Vagina (tissue), 2 donors: ENCODE results near the gene ENOX2. TPM values are rescaled to one million over a fixed set of nuclear protein-coding genes. Genes with fewer than 3 reads are reported as not detected.

Experiments used
- DNase-seq, 2 donors: peaks; one replicate each; pipeline ENCODE4 v3.0.0-alpha.2; 2017; ENCODE audit errors: extremely low spot score in 2 of 2
- H3K27ac ChIP-seq: fragments of 200-600 bp; sonication (generic); one replicate; pipeline ENCODE4 v1.5.1; 2019
- H3K27me3 ChIP-seq: fragments of 200-600 bp; sonication (generic); one replicate; pipeline ENCODE4 v1.5.1; 2019
- H3K36me3 ChIP-seq, 2 donors: fragments of 200-600 bp; sonication (generic); one replicate each; pipeline ENCODE4 v1.5.1; 2017 to 2019
- H3K4me1 ChIP-seq: fragments of 200-600 bp; sonication (generic); one replicate; pipeline ENCODE4 v1.5.1; 2019
- H3K4me3 ChIP-seq, 2 donors: fragments of 200-600 bp; sonication (generic); 1 replicate in 1 of 2; 2 replicates in 1 of 2; pipeline ENCODE4 v1.5.1; 2016 to 2019
- H3K9me3 ChIP-seq: fragments of 200-600 bp; sonication (generic); one replicate; pipeline ENCODE4 v1.5.1; 2019
- POLR2A ChIP-seq, 2 donors: fragments of 450-650 bp; IDR thresholded peaks; one replicate each; pipeline ENCODE4 v1.6.1; 2017; ENCODE audit warnings: antibody characterized with exemption in 2 of 2, mild to moderate bottlenecking in 2 of 2, moderate library complexity in 2 of 2
- POLR2AphosphoS5 ChIP-seq, 2 donors: sonication (generic); formaldehyde crosslinking; IDR thresholded peaks; one replicate each; pipeline ENCODE4 v1.9.0; 2017; ENCODE audit warnings: antibody characterized with exemption in 2 of 2, mild to moderate bottlenecking in 2 of 2, low read depth in 1 of 2; ENCODE audit not compliant: insufficient read depth in 1 of 2
- intact Hi-C: fragments of 100-400 bp; cut with DNase I; formaldehyde crosslinking; loops from one replicate; pipeline ENCODE4 v1.15.1; 2023
- total RNA-seq: library from RNA; depleted of rRNA; stranded (reverse); fragments of >200 nt; gene quantifications from one replicate; pipeline ENCODE4 v1.2.3, GENCODE V29; 2016
- TF ChIP-seq, protein P1 (sequence below), 3 experiments: fragments of 450-650 bp in 2 of 3; fragments of 200-600 bp in 1 of 3; sonication (generic) in 1 of 3; IDR thresholded peaks; one replicate each; pipeline ENCODE4 v1.5.1; 2017 to 2019; ENCODE audit warnings: antibody characterized with exemption in 3 of 3, mild to moderate bottlenecking in 2 of 3, moderate library complexity in 2 of 3

Gene ENOX2
- total RNA-seq, 1 donor from 2014 or later = 8.8 TPM

DNA sequence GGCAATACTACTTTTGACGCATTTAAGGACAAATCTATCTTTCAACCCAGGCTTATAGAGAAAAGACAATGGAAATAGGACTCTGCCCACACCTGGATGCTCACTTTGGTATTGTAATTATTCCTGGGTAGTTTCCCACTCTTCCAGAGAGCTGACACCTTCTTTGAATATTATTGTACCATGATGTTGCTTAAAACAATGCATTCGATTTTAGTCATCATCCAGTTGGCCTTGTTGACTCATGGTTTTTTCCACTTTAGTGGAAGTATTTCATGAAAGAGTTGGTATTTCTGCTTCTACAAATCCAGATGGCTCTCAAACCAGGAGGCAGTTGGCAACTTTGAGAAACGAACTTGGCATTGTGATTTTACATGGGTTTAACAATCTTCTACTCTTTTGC is 124.2 kb downstream of the ENOX2 start:
- intact Hi-C loops = no loop called here
- Histone ChIP-seq H3K36me3 (no peaks in the 10 kb centered on the region), H3K4me3 (no peak overlapping the region), H3K9me3 (no peaks in the 10 kb centered on the region), H3K27me3 (no peaks in the 10 kb centered on the region), H3K4me1 (no peaks in the 10 kb centered on the region), H3K27ac (no peak overlapping the region)
- TF ChIP-seq POLR2AphosphoS5 (IDR thresholded peaks at IDR 0.05; ENCODE audit: insufficient read depth in 1 of 2, low read depth in 1 of 2) (no peak), POLR2A (IDR thresholded peaks at IDR 0.05) (no peak)
- TF ChIP-seq, protein P1, sequence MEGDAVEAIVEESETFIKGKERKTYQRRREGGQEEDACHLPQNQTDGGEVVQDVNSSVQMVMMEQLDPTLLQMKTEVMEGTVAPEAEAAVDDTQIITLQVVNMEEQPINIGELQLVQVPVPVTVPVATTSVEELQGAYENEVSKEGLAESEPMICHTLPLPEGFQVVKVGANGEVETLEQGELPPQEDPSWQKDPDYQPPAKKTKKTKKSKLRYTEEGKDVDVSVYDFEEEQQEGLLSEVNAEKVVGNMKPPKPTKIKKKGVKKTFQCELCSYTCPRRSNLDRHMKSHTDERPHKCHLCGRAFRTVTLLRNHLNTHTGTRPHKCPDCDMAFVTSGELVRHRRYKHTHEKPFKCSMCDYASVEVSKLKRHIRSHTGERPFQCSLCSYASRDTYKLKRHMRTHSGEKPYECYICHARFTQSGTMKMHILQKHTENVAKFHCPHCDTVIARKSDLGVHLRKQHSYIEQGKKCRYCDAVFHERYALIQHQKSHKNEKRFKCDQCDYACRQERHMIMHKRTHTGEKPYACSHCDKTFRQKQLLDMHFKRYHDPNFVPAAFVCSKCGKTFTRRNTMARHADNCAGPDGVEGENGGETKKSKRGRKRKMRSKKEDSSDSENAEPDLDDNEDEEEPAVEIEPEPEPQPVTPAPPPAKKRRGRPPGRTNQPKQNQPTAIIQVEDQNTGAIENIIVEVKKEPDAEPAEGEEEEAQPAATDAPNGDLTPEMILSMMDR (IDR thresholded peaks at IDR 0.05) = no peak
- DNase-seq = no peak

DNA sequence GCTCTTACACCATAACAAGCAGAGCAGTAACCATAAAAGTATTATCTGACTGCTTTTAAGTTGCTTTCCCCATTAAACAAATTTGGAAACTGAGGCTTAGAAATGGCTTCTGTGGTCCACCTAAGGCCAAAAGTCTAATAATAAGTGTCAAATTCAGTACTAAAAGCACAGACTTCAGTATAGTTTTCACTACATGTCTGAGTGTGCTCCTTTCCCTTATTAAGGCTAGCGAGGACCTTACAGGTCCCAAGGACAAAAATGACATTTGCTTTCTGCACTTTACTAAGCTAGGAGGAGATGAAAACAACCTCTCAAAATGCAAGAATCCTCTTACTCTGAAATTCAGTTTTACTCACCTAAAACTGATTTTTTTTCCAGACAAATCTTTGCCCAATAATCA is 127.2 kb downstream of the ENOX2 start:
- H3K4me3 ChIP-seq = no peak overlapping the region
- no peaks in the 10 kb centered on the region for H3K9me3 ChIP-seq
- TF ChIP-seq POLR2AphosphoS5 (IDR thresholded peaks at IDR 0.05; ENCODE audit: insufficient read depth in 1 of 2, low read depth in 1 of 2) (no peak), POLR2A (IDR thresholded peaks at IDR 0.05) (no peak)
- TF ChIP-seq, protein P1 (IDR thresholded peaks at IDR 0.05) = no peak
- no peak overlapping the region for H3K27ac ChIP-seq
- H3K4me1 ChIP-seq = no peaks in the 10 kb centered on the region
- no peak for DNase-seq
- intact Hi-C loops = no loop called here
- no peaks in the 10 kb centered on the region for H3K36me3 ChIP-seq
- no peaks in the 10 kb centered on the region for H3K27me3 ChIP-seq

DNA sequence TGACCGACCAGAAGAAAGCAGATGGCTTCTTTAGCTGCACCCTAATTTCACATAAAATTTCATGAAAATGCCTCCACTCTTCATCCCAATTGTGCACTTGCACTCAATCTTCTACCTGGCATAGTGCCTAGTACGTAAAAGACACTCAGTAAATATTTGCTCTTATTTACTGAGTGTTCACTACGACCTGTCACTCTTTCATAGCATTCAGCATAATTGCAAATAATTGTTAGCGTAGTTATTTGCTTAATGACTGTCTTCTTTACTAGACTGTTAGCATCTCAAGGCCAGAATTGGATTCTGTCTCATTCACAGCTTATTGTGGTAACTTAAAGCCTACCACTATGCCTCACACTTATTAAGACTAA is 130.2 kb downstream of the ENOX2 start:
- no peak for DNase-seq
- Histone ChIP-seq H3K9me3 (no peaks in the 10 kb centered on the region), H3K4me1 (no peaks in the 10 kb centered on the region), H3K4me3 (no peak overlapping the region), H3K36me3 (no peaks in the 10 kb centered on the region), H3K27ac (no peak overlapping the region), H3K27me3 (no peaks in the 10 kb centered on the region)
- intact Hi-C loops = no loop called here
- TF ChIP-seq POLR2AphosphoS5 (IDR thresholded peaks at IDR 0.05; ENCODE audit: insufficient read depth in 1 of 2, low read depth in 1 of 2) (no peak), POLR2A (IDR thresholded peaks at IDR 0.05) (no peak)
- TF ChIP-seq, protein P1 (IDR thresholded peaks at IDR 0.05) = no peak

DNA sequence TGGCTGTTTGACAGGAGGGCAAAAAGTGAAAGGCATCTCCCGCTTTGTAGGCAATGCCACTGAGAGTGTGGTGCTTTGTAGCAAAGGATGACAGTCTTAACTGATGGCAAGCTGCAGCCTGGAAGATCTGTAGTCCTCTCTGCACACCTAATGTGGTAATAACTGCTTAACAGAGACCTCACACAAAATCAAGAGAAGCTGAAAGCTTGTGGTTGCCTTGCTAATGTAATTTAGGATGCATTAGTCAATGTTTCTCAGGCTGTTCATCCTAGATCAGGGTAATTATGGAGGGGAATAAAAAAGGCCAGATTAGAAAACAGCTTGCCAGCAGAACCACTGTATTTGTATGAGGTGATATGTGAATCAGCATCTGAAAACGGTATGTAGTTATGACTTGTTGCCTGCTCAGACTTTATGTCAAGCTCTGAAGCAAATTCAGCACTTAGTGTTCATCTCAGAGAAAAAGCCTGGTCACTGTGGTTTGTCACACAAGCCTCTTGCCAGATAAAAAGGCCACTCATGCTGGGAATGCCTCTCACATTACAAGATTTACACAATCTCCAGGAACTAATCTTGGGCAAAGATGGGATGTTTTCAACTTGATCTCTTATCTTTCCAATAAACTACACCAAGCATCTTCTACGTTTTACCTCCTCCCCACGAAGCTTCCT is 130.8 kb downstream of the ENOX2 start:
- no peak for DNase-seq
- intact Hi-C loops = no loop called here
- TF ChIP-seq POLR2A (IDR thresholded peaks at IDR 0.05) = no peak
- no peak for TF ChIP-seq POLR2AphosphoS5 (IDR thresholded peaks at IDR 0.05; ENCODE audit: insufficient read depth in 1 of 2, low read depth in 1 of 2)
- TF ChIP-seq, protein P1 (IDR thresholded peaks at IDR 0.05) = no peak

DNA sequence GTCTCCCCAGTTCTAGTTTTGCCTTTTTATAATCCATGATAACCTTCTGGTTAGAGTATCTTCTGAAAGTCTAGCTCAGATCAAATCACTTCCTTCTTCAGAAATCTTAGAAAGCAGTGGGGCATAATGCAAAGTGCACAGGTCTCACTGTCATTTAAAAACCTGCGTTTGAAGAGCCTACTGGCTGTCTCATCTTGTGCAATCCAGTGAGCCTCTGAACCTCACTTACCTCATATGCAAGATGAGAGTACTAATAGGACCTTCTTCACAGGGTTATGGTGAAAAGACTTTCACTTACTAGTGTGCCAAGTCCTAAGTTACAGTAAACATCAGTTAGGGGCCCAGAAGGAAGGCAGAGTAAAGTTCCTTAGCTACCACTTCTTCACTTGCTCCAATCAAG is 131.4 kb downstream of the ENOX2 start:
- intact Hi-C loops = no loop called here
- Histone ChIP-seq H3K9me3 (no peaks in the 10 kb centered on the region), H3K27ac (no peak overlapping the region), H3K27me3 (no peaks in the 10 kb centered on the region), H3K36me3 (no peaks in the 10 kb centered on the region), H3K4me3 (no peak overlapping the region), H3K4me1 (no peaks in the 10 kb centered on the region)
- TF ChIP-seq POLR2AphosphoS5 (IDR thresholded peaks at IDR 0.05; ENCODE audit: insufficient read depth in 1 of 2, low read depth in 1 of 2) (no peak), POLR2A (IDR thresholded peaks at IDR 0.05) (no peak)
- TF ChIP-seq, protein P1 (IDR thresholded peaks at IDR 0.05) = no peak
- DNase-seq = no peak

More for the DNA sequence above, 130.8 kb downstream of the ENOX2 start:
- no peaks in the 10 kb centered on the region for H3K27me3 ChIP-seq
- H3K27ac ChIP-seq = no peak overlapping the region
- H3K36me3 ChIP-seq = no peaks in the 10 kb centered on the region
- H3K4me1 ChIP-seq = no peaks in the 10 kb centered on the region
- H3K9me3 ChIP-seq = no peaks in the 10 kb centered on the region
- no peak overlapping the region for H3K4me3 ChIP-seq
